GM19372 (cell line): ENCODE data around the gene NELFB.
A peak's percentile ranks its signal among the peaks of the same experiment; 100 is the strongest.
"Not testable (repeated sequence)": the region's sequence is repeated elsewhere in the genome, so short reads cannot be mapped to it uniquely, and the experiment has no call there.

Experiments
- ATAC-seq: cut with Tn5 transposase; IDR thresholded peaks from one replicate; pipeline ENCODE4 v1.9.1; 2021; ENCODE audit warnings: mild to moderate bottlenecking, low read depth, moderate library complexity; ENCODE audit not compliant: unreplicated experiment

NELFB gene

GRCh38 chr9:137245450-137246421 is 9.4 kb upstream of the NELFB start:
- no peak for ATAC-seq

DNA sequence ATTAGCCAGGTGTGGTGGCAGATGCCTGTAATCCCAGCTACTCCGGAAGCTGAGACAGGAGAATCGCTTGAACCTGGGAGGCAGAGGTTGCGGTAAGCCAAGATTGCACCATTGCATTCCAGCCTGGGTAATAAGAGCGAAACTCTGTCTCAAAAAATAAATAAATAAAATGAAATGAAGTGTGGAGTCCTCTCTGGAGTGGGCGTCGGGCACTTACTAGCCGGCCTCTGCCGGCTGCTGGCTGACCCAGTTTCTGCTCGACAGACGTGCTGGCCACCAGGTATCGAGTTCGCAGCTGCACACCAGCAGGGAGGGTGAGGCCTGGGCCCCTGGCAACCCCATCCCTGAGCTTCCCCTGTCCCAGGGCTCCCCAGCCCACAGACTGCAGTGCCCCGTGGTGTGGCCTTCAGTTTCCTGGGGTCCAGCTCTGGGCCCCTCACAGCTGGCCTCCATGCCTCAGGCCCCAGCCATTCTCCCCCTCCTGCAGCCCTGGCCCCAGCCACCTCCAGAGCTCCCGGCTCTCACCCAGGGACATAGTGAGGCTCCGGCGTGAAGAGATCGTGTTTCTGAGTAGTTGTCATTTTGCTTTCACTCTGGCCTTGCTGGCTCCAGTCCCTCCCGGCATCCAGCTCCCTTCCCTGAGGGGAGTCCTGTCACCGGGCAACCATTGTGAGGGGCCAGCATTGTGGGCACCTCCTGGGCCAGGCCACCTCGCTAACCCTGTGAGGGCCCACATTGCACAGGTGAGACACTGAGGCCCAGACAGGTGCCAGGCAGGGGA is 7.8 kb upstream of the NELFB start:
- no peak for ATAC-seq

- no peak for ATAC-seq
Measured at GRCh38 chr9:137247916-137248175, 7.3 kb upstream of the NELFB start.

DNA sequence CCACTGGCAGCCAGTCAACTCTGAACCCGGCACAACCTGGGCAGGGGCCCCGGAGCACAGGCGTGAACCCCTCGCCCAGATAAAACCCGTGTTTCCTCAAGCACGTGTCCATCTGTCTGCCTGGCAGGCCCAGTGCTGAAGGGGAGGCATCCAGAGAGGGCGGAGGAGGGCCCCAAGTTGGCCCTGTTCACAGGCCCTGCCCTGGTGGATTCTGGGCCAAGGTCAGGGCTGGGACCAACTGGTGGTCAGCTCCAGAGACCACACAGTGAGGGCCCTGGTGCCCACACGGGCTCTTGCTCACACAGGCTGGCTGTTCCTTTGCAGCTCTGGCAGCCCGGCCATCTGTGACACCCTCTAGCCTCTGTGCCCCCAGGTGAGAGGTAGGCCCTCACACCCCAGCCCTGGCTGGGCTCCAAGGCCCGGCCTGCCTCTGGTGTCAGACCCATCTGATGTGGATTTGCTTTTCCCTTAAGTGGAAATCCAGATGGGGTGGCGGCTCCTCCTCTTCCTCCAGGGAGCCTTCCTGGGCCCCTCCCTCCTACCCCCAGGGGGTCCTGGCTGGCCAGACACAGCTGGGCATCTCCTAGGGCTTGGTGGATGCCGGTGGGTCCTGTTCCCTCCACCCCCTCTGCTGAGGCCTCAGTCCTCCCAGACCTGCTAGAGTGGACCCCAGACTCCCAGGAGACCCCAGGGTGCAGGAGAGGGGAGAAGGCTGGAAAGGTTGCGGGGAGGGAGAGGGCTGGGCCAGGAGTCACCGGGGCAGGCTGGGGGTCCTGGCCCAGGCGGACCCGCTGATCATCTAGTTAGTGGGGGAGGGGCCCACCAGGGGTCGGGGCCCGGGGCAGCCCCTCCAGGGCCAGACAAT is 4.6 kb upstream of the NELFB start:
- ATAC-seq, result no peak

- no peak for ATAC-seq
Measured at GRCh38 chr9:137251194-137251461, 4.0 kb upstream of the NELFB start, which contains the start of gene STPG3. STPG3 (plus strand) TSS chr9:137251286; CDS start chr9:137251287, 1 bp downstream.

- no peak for ATAC-seq
Measured at GRCh38 chr9:137251490-137252268, 3.4 kb upstream of the NELFB start.

DNA sequence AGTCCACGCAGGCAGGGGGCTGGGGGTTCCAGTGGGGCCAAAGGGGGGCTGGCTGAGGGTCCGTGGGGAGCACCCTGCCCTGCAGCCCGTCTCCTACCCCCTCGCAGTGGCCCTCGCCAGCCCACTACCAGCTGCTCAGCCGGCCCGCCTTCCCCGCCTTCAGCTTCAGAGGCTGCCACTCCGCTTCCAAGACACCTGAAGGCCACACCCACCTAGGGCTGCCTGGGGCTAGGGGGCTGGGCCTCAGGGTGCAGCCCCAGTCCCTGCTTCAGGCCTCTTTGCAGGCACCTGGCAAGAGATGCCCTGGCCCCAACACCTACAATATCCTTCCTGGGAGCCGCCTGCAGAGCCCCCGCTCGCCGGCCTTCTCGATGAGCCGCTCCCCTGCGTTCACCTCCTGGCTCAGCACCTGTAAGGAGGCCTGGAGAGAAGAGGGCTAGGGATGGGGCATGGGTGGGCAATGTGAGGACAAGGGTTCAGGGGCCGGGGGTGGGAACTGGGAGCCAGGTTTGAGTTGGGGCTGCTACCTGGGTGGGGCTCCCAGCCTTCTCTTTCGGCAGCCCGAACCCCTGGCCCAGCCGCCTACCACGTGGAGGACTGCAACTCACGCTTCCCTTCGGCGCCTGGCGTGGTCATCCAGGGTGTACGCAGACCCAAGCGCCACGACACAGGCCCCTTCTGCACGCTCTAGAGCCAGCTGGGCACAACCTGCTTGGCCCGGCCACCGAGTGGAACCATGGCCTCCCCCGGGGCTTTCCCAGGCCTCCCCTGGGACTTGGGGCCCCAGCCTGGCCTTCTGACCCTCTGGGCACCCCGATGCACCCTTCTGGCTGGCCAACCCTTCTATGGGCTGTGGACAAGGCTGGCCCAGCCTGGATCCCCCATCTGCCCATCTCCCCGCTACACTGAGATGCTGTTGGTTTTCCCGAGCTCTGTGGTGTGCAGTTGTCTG is 2.3 kb upstream of the NELFB start:
- ATAC-seq, result no peak

DNA sequence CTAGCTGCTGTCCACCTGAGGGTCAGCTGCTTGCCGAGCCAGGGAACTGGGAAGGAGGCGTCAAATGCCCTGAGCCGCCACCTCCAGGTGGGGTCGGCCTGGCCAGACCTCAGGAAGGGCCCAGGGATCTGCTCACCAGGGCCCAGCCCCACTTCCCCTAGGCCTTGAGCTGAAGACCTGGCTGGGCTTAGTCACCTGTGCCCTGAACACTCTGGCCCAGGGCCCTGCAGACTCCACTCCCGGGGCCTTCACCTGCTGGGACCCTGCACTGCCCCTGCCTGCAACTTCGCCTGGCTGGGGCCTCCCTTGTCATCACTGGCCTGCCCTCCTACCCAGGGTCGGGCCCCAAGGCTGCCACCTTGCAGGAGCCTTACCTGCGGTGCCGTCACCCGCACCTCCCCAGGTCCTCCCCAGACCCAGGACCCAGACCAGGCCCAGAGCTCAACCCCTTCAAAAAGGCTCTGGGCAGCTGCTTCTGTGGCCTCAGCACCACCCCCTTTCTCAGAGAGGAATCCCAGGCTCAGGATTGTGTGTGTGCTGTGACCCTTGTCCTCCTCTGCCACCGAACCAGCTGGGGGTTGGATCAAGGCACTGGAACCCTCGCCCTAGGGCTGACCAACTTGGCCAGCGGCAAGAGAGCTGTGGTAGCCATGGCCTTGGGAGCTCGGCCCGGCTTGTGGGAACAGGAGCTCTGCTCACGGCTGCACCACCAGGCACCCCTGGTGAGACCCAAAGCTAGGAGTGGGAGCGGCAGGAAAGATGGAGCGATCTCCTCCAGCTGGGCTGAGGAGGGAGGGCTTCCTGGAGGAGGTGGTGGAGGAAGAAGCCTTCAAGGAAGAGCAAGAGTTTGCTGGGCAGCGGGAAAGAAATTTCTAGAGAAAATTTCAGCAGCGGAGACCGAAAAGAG is 1.2 kb upstream of the NELFB start:
- ATAC-seq, result no peak

- ATAC-seq, result peak; percentile 24
Measured at GRCh38 chr9:137255448-137256114, 454 bp downstream of the NELFB start.

GRCh38 chr9:137256362-137256761 is 1.2 kb downstream of the NELFB start:
- no peak for ATAC-seq

GRCh38 chr9:137256856-137257255 is 1.7 kb downstream of the NELFB start:
- ATAC-seq, result no peak

- not testable (repeated sequence) for ATAC-seq
Measured at GRCh38 chr9:137262173-137262908, 7.2 kb downstream of the NELFB start.

GRCh38 chr9:137262909-137263285 is 7.8 kb downstream of the NELFB start:
- ATAC-seq, result no peak

GRCh38 chr9:137263506-137263905 is 8.4 kb downstream of the NELFB start:
- no peak for ATAC-seq

DNA sequence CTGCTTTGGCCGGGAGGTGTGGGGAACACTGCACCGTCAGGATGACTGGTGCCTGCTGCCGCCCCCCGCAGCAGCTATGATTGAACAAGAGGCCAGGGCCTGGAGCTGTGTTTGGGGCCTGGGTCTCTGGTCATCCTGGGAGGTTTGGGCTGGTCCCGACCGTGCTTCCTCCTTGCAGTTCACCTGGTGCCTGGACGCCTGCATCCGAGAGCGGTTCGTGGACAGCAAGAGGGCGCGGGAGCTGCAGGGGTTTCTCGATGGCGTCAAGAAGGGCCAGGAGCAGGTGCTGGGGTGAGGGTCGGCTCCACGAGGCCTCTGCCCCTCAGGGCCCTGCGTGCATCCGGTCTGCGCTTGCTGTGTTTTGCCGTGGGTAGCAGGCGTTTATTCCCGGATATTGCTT is 8.9 kb downstream of the NELFB start:
- no peak for ATAC-seq

DNA sequence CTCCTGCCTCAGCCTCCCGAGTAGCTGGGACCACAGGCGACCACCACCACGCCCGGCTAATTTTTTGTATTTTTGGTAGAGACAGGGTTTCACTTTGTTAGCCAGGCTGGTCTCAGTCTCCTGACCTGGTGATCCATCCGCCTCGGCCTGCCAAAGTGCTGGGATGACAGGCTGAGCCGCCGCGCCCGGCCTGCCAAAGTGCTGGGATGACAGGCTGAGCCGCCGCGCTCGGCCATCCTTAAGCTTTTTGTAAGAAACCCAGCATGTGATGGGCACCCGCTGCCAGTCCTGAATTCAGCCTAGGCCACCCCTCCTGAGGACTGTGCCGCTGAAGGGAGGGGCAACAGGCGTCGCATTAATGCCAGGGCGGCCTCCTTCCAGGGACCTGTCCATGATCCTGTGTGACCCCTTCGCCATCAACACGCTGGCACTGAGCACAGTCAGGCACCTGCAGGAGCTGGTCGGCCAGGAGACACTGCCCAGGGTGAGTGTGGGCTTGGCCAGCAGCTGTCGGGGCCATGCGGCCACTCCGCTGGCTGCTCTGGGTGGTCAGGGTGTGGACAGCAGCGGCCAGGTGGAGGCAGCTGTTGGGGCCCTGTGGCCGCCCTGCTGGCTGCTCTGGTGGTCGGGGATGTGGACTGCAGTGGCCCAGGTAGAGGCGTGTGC is 10.5 kb downstream of the NELFB start:
- no peak for ATAC-seq

DNA sequence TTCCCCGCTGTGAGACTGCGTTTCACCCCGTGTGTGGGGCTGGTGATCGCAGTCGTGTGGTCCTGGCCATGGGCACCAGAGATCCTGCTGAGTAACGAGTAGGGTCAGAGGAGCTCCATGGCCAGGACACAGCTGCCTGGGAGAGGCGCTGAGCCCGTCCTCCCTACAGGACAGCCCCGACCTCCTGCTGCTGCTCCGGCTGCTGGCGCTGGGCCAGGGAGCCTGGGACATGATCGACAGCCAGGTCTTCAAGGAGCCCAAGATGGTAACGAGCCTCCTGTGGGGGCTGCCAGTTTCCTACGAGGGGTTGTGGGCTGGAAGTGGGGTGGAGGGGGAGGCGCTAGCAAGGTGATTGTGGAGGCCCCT is 11.0 kb downstream of the NELFB start:
- ATAC-seq, result no peak
